Measurements from ENCODE around the gene DARS1. TPM values are rescaled to one million over a fixed set of nuclear protein-coding genes. Genes with fewer than 3 reads are reported as not detected.

The DARS1 gene
- total RNA-seq, 1 donor from 2014 or later = 86.0 TPM

DNA sequence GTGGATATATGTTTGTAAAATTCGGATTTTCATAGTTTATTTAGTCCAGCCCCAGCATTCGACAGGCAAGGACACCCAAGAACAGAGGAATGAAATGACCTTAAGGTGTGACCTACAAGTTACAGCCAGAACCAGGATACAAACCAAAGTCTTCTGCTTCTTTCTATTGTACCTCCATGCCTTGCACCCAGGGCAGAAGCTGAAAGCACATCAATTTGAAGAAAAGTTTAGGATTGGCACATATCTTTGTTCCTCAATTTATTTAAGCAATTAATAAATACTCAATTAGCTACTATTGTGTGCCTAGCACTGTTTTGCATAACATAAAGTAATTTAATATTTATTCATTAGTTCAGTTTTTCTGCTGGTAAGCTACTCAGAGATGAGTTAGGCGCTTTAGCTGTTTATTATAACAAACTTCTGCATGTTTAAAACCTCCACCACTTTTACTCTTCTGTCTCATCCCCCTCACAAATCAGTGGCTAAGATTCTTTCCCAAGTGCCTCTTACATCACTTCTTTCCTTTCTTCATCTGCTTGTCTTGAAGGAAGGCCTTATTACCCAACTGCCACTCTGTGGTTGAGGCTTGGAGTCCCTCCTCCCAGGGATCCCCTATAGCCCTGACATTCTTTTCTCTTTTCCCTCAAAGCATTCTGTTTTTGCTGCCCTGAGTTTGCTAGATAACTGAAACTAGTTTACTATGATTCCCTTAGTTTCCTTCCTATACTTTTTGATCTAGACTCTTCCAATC is 37.1 kb upstream of the DARS1 start:
- DNase-seq (ENCODE audit: low read depth) = no peak
- H3K4me3 ChIP-seq (ENCODE audit: low read depth, low read length) = no peak overlapping the region
- TF ChIP-seq, protein P1, sequence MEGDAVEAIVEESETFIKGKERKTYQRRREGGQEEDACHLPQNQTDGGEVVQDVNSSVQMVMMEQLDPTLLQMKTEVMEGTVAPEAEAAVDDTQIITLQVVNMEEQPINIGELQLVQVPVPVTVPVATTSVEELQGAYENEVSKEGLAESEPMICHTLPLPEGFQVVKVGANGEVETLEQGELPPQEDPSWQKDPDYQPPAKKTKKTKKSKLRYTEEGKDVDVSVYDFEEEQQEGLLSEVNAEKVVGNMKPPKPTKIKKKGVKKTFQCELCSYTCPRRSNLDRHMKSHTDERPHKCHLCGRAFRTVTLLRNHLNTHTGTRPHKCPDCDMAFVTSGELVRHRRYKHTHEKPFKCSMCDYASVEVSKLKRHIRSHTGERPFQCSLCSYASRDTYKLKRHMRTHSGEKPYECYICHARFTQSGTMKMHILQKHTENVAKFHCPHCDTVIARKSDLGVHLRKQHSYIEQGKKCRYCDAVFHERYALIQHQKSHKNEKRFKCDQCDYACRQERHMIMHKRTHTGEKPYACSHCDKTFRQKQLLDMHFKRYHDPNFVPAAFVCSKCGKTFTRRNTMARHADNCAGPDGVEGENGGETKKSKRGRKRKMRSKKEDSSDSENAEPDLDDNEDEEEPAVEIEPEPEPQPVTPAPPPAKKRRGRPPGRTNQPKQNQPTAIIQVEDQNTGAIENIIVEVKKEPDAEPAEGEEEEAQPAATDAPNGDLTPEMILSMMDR (conservative IDR thresholded peaks at IDR 0.05; ENCODE audit: low read depth, low read length) = no peak

DNA sequence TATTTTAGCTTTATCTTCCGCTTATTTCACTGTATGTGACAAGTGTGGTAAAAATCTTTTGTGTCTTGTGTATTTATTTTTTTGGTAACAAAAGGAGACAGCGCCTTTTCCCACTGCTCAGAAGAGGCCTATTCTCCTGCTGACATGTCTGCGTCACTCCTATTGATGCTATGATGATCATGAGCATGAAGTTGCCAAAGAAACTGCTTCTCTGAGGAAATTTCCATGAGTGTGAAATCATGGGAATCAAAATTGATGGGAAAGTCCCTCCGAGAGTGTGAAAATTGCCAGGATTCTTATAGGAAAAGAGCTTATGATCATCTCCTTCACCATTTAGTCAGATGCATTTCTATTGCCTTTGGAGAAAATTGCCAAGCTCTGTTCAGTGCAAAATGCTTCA is 36.5 kb upstream of the DARS1 start:
- no peak overlapping the region for H3K4me3 ChIP-seq (ENCODE audit: low read depth, low read length)
- TF ChIP-seq, protein P1 (conservative IDR thresholded peaks at IDR 0.05; ENCODE audit: low read depth, low read length) = no peak
- no peak for DNase-seq (ENCODE audit: low read depth)

DNA sequence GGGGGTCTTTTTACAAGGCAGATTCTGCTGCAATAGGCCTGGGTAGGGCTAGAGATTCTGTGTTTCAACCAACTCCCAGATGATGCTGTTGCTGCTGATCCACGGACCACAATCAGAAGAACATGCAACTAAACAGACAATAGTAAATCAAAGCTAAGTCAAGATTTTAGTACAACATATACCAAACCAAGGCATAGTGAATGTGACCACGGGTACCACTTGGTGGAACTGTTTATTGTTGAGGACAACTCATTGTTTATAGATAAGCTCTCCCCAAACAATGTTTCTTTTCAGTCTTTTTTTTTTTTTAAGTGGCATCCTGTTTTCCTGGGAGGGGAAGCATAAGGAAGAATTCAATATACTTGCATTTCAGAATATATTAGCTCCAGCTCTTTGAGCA is 36.0 kb upstream of the DARS1 start:
- TF ChIP-seq, protein P1 (conservative IDR thresholded peaks at IDR 0.05; ENCODE audit: low read depth, low read length) = no peak
- no peak overlapping the region for H3K4me3 ChIP-seq (ENCODE audit: low read depth, low read length)
- no peak for DNase-seq (ENCODE audit: low read depth)

DNA sequence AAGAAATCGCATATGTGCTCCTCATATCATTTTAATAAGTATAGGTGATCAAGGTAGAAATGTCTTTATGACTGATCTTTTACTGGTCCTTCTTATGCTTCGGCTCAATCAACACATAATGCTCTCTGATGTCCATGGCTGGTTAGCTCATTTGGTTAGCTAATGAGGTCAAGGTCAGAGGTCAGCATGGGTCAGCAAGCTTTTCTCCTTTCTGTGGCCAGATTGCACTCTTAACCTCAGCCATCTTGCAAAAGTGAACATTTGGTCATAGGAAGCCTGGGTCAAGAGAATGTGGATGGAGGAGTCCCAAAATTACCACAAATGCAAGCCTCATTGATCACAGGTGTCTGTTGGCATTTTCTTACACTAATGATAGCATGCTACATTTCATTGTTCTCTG is 35.4 kb upstream of the DARS1 start:
- H3K4me3 ChIP-seq (ENCODE audit: low read depth, low read length) = no peak overlapping the region
- TF ChIP-seq, protein P1 (conservative IDR thresholded peaks at IDR 0.05; ENCODE audit: low read depth, low read length) = no peak
- DNase-seq (ENCODE audit: low read depth) = no peak

DNA sequence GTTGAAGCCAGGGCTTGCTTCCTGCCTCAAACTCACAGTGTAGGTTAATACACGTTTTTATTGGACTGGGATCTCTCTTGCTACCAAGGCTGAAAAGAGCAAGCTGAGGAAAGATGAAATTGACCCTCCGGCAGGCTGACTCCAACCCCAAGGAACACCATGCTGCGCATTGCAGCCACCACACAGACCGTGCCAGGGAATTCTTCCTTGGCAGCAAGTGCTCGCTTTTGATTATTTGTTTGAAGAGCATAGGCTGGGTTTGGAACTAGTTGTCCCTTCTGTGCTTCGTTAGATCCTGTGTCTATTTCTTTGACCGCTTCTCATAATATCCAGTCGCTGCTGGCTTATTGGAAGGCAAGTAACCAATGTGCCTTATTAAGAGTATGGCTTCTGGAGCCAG is 34.4 kb upstream of the DARS1 start:
- TF ChIP-seq, protein P1 (conservative IDR thresholded peaks at IDR 0.05; ENCODE audit: low read depth, low read length) = no peak
- H3K4me3 ChIP-seq (ENCODE audit: low read depth, low read length) = no peak overlapping the region
- DNase-seq (ENCODE audit: low read depth) = no peak

DNA sequence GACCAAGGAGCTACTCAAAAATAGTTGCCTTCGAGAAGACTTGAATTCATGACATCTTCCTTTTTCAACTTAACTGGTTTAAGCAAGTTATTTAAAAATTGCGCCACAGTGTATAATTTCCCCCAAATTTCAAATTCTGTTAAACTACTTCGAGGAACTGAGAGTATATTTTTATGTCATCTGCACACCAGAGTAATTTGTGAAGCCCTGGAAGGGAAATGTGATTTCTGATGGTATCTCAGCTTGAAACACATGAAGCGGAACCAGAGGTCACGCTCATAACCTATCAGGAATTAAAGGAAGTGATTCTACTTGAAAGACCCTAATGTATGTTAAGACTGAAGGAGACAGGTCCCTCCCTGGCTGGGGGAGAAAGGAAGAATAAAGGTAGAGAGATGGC is 33.9 kb upstream of the DARS1 start:
- no peak overlapping the region for H3K4me3 ChIP-seq (ENCODE audit: low read depth, low read length)
- TF ChIP-seq, protein P1 (conservative IDR thresholded peaks at IDR 0.05; ENCODE audit: low read depth, low read length) = no peak
- no peak for DNase-seq (ENCODE audit: low read depth)

DNA sequence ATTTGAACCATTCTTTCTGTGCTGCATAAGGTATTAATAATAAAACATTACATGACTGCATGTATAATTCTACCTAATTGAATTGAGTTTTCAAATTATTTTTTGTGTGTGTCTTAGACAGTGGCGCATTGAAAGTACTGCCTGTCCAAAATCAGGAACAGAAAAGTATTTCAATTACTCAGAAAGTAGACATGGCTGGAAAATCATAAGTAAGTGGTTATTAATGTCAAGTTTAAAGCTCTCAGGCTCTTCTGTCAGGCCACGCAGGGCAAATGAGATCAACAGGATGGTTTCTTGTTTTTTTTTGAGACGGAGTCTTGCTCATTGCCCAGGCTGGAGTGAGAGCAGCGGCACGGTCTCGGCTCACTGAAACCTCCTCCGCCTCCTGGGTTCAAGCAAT is 32.4 kb upstream of the DARS1 start:
- DNase-seq (ENCODE audit: low read depth) = no peak
- H3K4me3 ChIP-seq (ENCODE audit: low read depth, low read length) = no peak overlapping the region
- TF ChIP-seq, protein P1 (conservative IDR thresholded peaks at IDR 0.05; ENCODE audit: low read depth, low read length) = no peak
